H7 (cell line): ENCODE measurements around the gene RAB7B. TPM values are rescaled to one million over a fixed set of nuclear protein-coding genes. Genes with fewer than 3 reads are reported as not detected.

Experiments
- DNase-seq: peaks from one replicate; pipeline ENCODE4 v3.0.0; 2012
- H3K27me3 ChIP-seq: 2 replicates; pipeline ENCODE4 v1.6.0; 2011; ENCODE audit warnings: mild to moderate bottlenecking, low read length; ENCODE audit not compliant: control insufficient read depth, insufficient read depth
- H3K36me3 ChIP-seq: replicated peaks from 2 replicates; pipeline ENCODE4 v1.5.1; 2011; ENCODE audit warnings: low read length; ENCODE audit not compliant: control insufficient read depth, insufficient read depth
- H3K4me3 ChIP-seq: 2 replicates; pipeline ENCODE4 v1.5.1; 2011; ENCODE audit warnings: low read depth, mild to moderate bottlenecking, control low read depth, low read length, moderate library complexity; ENCODE audit not compliant: insufficient read depth
- total RNA-seq: library from RNA; depleted of rRNA; stranded (reverse); fragments of >200 nt; shearing (Covaris generic); gene quantifications from 2 replicates; pipeline ENCODE4 v1.2.3, GENCODE V29; 2014

The RAB7B gene
- total RNA-seq, 1 experiment from 2014 or later = not detected

GRCh38 chr1:205979301-205979700, 23.9 kb downstream of the RAB7B start:
- H3K4me3 ChIP-seq = no peak overlapping the region
- no peaks in the 10 kb centered on the region for H3K36me3 ChIP-seq
- no peaks in the 10 kb centered on the region for H3K27me3 ChIP-seq
- no peak for DNase-seq

- H3K27me3 ChIP-seq = no peaks in the 10 kb centered on the region
- H3K4me3 ChIP-seq = no peak overlapping the region
- DNase-seq = no peak
- no peaks in the 10 kb centered on the region for H3K36me3 ChIP-seq
Measured at GRCh38 chr1:205978676-205979075, 24.5 kb downstream of the RAB7B start.

- peak; percentile 88 for DNase-seq
- no peaks in the 10 kb centered on the region for H3K36me3 ChIP-seq
- no peak overlapping the region for H3K4me3 ChIP-seq
- no peaks in the 10 kb centered on the region for H3K27me3 ChIP-seq
Measured at GRCh38 chr1:205977402-205978014, 25.7 kb downstream of the RAB7B start.

- H3K4me3 ChIP-seq = no peak overlapping the region
- DNase-seq = no peak
- no peaks in the 10 kb centered on the region for H3K36me3 ChIP-seq
- no peaks in the 10 kb centered on the region for H3K27me3 ChIP-seq
Measured at GRCh38 chr1:205976708-205977401, 26.3 kb downstream of the RAB7B start.

GRCh38 chr1:205976036-205976435, 27.2 kb downstream of the RAB7B start:
- Histone ChIP-seq H3K4me3 (no peak overlapping the region), H3K36me3 (no peaks in the 10 kb centered on the region), H3K27me3 (no peaks in the 10 kb centered on the region)
- DNase-seq = no peak

- no peaks in the 10 kb centered on the region for H3K36me3 ChIP-seq
- no peaks in the 10 kb centered on the region for H3K27me3 ChIP-seq
- H3K4me3 ChIP-seq = no peak overlapping the region
- no peak for DNase-seq
Measured at GRCh38 chr1:205975387-205975998, 27.7 kb downstream of the RAB7B start.

GRCh38 chr1:205974712-205975111, 28.5 kb downstream of the RAB7B start:
- no peak overlapping the region for H3K4me3 ChIP-seq
- no peaks in the 10 kb centered on the region for H3K36me3 ChIP-seq
- DNase-seq = no peak
- H3K27me3 ChIP-seq = no peaks in the 10 kb centered on the region

- Histone ChIP-seq H3K36me3 (no peaks in the 10 kb centered on the region), H3K27me3 (no peaks in the 10 kb centered on the region), H3K4me3 (no peak overlapping the region)
- no peak for DNase-seq
Measured at GRCh38 chr1:205973377-205974232, 29.6 kb downstream of the RAB7B start.

- Histone ChIP-seq H3K27me3 (no peaks in the 10 kb centered on the region; the same call in 1 of the 2 replicates), H3K36me3 (no peaks in the 10 kb centered on the region), H3K4me3 (no peak overlapping the region)
- DNase-seq = no peak
Measured at GRCh38 chr1:205972491-205973168, 30.6 kb downstream of the RAB7B start.

- Histone ChIP-seq H3K36me3 (no peaks in the 10 kb centered on the region), H3K4me3 (no peak overlapping the region), H3K27me3 (no peaks in the 10 kb centered on the region; the same call in 1 of the 2 replicates)
- DNase-seq = no peak
Measured at GRCh38 chr1:205972081-205972480, 31.1 kb downstream of the RAB7B start.

GRCh38 chr1:205971082-205971481, 32.1 kb downstream of the RAB7B start:
- Histone ChIP-seq H3K36me3 (no peaks in the 10 kb centered on the region), H3K27me3 (no peaks in the 10 kb centered on the region; the same call in 1 of the 2 replicates), H3K4me3 (no peak overlapping the region)
- no peak for DNase-seq

GRCh38 chr1:205970486-205970885, 32.7 kb downstream of the RAB7B start:
- Histone ChIP-seq H3K4me3 (no peak overlapping the region), H3K36me3 (no peaks in the 10 kb centered on the region), H3K27me3 (no peaks in the 10 kb centered on the region; the same call in 1 of the 2 replicates)
- DNase-seq = no peak

GRCh38 chr1:205969229-205969628, 34.0 kb downstream of the RAB7B start:
- Histone ChIP-seq H3K4me3 (no peak overlapping the region), H3K27me3 (no peaks in the 10 kb centered on the region; the same call in 1 of the 2 replicates), H3K36me3 (no peaks in the 10 kb centered on the region)
- no peak for DNase-seq
